ENCODE results near the gene QRICH1. TPM values are rescaled to one million over a fixed set of nuclear protein-coding genes. Genes with fewer than 3 reads are reported as not detected.

QRICH1 gene
- total RNA-seq, 1 experiment from 2014 or later = 151 TPM

GRCh38 chr3:49029563-49029884, 64.3 kb downstream of the QRICH1 start:
- no peak overlapping the region for H3K4me2 ChIP-seq (ENCODE audit: insufficient read depth, insufficient read length, low read length)
- peaks cover 58 to 92% (median 75%) of the 10 kb centered on the region in 3 experiments for H3K36me3 Mint-ChIP-seq (ENCODE audit: insufficient read depth in 1 of 3, low read depth in 3 of 3)

More at GRCh38 chr3:49029563-49029884, 64.3 kb downstream of the QRICH1 start:
- H3K23me2 ChIP-seq (ENCODE audit: insufficient read length, low read depth, low read length, poor library complexity, severe bottlenecking) = peaks cover 3% of the 10 kb centered on the region
- DNase-seq = no peak
- H3K23ac ChIP-seq (ENCODE audit: insufficient read length, low read depth, low read length) = no peak overlapping the region
- WGBS (ENCODE audit: extremely low coverage, insufficient read length, low lambda C conversion rate) = no CpG with 5 or more reads among the region's 7 CpGs
- H3K56ac ChIP-seq (ENCODE audit: insufficient read length, low read depth, low read length) = no peak overlapping the region
- H3K14ac ChIP-seq (ENCODE audit: insufficient read depth, low read length) = no peak overlapping the region
- H4K91ac ChIP-seq (ENCODE audit: insufficient read length, low read depth, low read length) = no peak overlapping the region
- no peak for TF ChIP-seq CTCF (conservative IDR thresholded peaks at IDR 0.05)
- no peak overlapping the region for H3T11ph ChIP-seq (ENCODE audit: low read length)
- H3K79me2 ChIP-seq (ENCODE audit: insufficient read depth, low read length) = no peaks in the 10 kb centered on the region
- no peak overlapping the region for H2AFZ ChIP-seq (ENCODE audit: low read length)
- H2BK120ac ChIP-seq (ENCODE audit: low read depth, low read length, poor library complexity, severe bottlenecking) = no peak overlapping the region
- no peak overlapping the region for H4K8ac ChIP-seq (replicated peaks; ENCODE audit: insufficient read length, low read depth, low read length)
- no peak overlapping the region for H2BK5ac ChIP-seq (ENCODE audit: insufficient read length, low read length)
- H3K27ac ChIP-seq (ENCODE audit: insufficient read length, low read depth, low read length) = no peak overlapping the region
- H3K9ac ChIP-seq (ENCODE audit: extremely low read depth, insufficient read length, low read length) = no peak overlapping the region
- H2AK5ac ChIP-seq (ENCODE audit: insufficient read length, low read length) = no peak overlapping the region
- no peak overlapping the region for H2BK15ac ChIP-seq (ENCODE audit: low read depth, low read length)
- H3K4me1 ChIP-seq (ENCODE audit: insufficient read depth, low read length) = no peaks in the 10 kb centered on the region
- Mint-ChIP-seq H3K4me3 (peak overlapping the region; percentile 90 to 96), H3K27ac (peak overlapping the region; percentile 98 to 99 (median 98); a peak in 4 of 7 replicates), H3K4me1 (peaks cover 13 to 20% of the 10 kb centered on the region in 2 experiments), H3K27me3 (ENCODE audit: low read depth) (no peaks in the 10 kb centered on the region; the same call in none of the 2 replicates), H3K9me3 (no peaks in the 10 kb centered on the region)
- no peak overlapping the region for H4K5ac ChIP-seq (ENCODE audit: insufficient read length, low read depth, low read length)
- no peak overlapping the region for H3K4ac ChIP-seq (ENCODE audit: low read depth, low read length)
- H2BK12ac ChIP-seq (ENCODE audit: insufficient read length, low read depth, low read length) = no peak overlapping the region
- H4K20me1 ChIP-seq (ENCODE audit: control insufficient read depth, insufficient read depth, insufficient read length) = peaks cover 7% of the 10 kb centered on the region
- no peak overlapping the region for H3K18ac ChIP-seq (ENCODE audit: insufficient read length, low read depth, low read length)
- H3K79me1 ChIP-seq (ENCODE audit: insufficient read depth, low read depth, low read length, poor library complexity, severe bottlenecking) = no peaks in the 10 kb centered on the region
- no peak overlapping the region for H2BK20ac ChIP-seq (ENCODE audit: low read depth, low read length, poor library complexity, severe bottlenecking)
- no peaks in the 10 kb centered on the region for H3K9me3 ChIP-seq (ENCODE audit: control insufficient read depth, low read depth, low read length)
- no peaks in the 10 kb centered on the region for H3K27me3 ChIP-seq (ENCODE audit: insufficient read depth, low read length)
